NCI-H2196 (cell line): ENCODE measurements around the gene IQCK.
"Not testable (repeated sequence)": the region's sequence is repeated elsewhere in the genome, so short reads cannot be mapped to it uniquely, and the experiment has no call there.

Experiments
- DNase-seq: peaks from one replicate; lab custom pipeline; 2025; ENCODE audit not compliant: unreplicated experiment; lab: John Stamatoyannopoulos, UW

IQCK gene

GRCh38 chr16:19785512-19786130, 67.5 kb downstream of the IQCK start:
- no peak for DNase-seq

- not testable (repeated sequence) for DNase-seq
Observed at GRCh38 chr16:19801369-19801768, 83.3 kb downstream of the IQCK start.

GRCh38 chr16:19801824-19802223, 83.8 kb downstream of the IQCK start:
- DNase-seq: not testable (repeated sequence)

GRCh38 chr16:19802612-19803011, 84.5 kb downstream of the IQCK start:
- DNase-seq: no peak

- peak; percentile 90 for DNase-seq
Observed at GRCh38 chr16:19804538-19805323, 86.7 kb downstream of the IQCK start.

- no peak for DNase-seq
Observed at GRCh38 chr16:19805459-19806162, 87.5 kb downstream of the IQCK start.

- no peak for DNase-seq
Observed at GRCh38 chr16:19808061-19808641, 90.1 kb downstream of the IQCK start.

- no peak for DNase-seq
Observed at GRCh38 chr16:19809121-19809635, 91.1 kb downstream of the IQCK start.

- no peak for DNase-seq
Observed at GRCh38 chr16:19809693-19810092, 91.6 kb downstream of the IQCK start.

- no peak for DNase-seq
Observed at GRCh38 chr16:19810817-19811731, 93.0 kb downstream of the IQCK start.

- DNase-seq: no peak
Observed at GRCh38 chr16:19812986-19813385, 94.9 kb downstream of the IQCK start.

GRCh38 chr16:19815418-19815817, 97.3 kb downstream of the IQCK start:
- no peak for DNase-seq

GRCh38 chr16:19817122-19817521, 99.1 kb downstream of the IQCK start:
- no peak for DNase-seq

GRCh38 chr16:19817875-19818274, 99.8 kb downstream of the IQCK start:
- DNase-seq: no peak

- no peak for DNase-seq
Observed at GRCh38 chr16:19822533-19822932, 104.5 kb downstream of the IQCK start.

- DNase-seq: no peak
Observed at GRCh38 chr16:19823322-19823721, 105.3 kb downstream of the IQCK start.

GRCh38 chr16:19824216-19824615, 106.1 kb downstream of the IQCK start:
- no peak for DNase-seq

GRCh38 chr16:19829844-19830692, 112.0 kb downstream of the IQCK start:
- no peak for DNase-seq

- DNase-seq: no peak
Observed at GRCh38 chr16:19830902-19831560, 113.0 kb downstream of the IQCK start.
